COLO668 (cell line): ENCODE measurements around the gene RBM19.
"Not testable (repeated sequence)": the region's sequence is repeated elsewhere in the genome, so short reads cannot be mapped to it uniquely, and the experiment has no call there.

Experiments
- DNase-seq: peaks from one replicate; lab custom pipeline; 2025; ENCODE audit not compliant: unreplicated experiment; lab: John Stamatoyannopoulos, UW

The RBM19 gene

DNA sequence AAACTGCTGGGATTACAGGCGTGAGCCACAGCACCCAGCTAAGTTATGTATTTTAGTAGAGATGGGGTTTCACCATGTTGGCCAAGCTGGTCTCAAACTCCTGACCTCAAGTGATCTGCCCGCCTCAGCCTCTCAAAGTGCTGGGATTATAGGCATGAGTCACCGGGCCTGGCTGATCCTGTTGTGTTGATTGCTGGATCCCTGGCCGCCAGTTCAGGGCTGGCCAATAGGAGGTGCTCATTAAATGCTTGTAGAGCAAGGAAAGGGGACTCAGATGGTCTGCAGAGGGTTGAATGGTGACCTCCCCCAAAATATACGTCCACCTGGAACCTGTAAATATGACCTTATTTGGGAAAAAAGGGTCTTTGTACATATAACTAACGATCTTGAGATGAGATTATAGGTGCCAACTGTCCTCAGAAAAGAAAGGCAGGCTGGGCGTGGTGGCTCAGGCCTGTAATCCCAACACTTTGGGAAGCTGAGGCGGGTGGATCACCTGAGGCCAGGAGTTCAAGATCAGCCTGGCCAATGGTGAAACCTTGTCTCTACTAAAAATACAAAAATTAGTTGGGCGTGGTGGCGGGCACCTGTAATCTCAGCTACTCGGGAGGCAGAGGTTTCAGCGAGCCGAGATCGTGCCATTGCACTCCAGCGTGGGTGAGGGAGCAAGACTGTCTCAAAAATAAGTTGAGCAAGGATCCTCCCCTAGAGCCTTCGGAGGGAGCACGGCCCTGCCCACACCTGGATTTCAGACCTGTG, 156.5 kb downstream of the RBM19 start:
- not testable (repeated sequence) for DNase-seq

DNA sequence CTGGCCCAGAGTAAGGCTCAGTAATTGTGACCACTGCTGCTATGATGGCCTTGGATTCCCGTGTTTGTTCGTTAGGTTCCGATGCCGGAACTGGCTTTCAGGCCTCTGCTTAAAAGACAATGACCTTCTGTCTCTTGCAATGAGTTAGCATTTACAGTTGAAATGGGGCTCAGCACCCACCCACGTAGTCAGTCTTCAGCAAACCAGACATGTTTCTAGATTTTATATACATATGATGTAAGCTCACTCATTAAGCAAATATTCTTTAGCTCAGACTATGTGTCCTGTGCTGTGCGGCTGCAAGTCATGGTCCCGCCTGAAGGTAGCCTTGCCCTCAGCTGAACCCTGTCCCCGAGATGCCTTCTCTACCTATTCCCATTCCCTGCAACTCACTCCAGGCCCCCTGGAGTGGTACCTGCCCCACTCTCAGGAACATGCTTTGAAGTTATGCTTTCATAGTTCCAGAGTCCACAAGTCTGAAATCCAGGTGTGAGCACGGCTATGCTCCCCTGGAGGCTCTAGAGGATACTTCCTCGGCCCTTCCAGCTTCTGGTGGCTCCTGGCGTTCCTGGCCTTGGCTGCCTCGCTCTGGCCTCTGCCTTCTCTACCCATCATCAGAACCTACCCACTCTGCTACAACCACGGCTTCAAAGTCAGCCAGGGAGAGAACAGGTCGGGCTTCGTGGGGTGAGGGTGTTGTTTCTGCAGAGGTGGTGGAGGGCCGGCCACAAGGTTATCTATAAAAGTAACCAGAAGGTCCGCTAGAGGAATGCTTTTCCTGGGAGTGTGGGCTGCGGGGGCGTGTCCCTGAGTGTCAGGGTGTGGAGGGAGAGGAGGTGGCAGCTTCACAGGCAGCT, 157.8 kb downstream of the RBM19 start:
- DNase-seq = no peak

DNA sequence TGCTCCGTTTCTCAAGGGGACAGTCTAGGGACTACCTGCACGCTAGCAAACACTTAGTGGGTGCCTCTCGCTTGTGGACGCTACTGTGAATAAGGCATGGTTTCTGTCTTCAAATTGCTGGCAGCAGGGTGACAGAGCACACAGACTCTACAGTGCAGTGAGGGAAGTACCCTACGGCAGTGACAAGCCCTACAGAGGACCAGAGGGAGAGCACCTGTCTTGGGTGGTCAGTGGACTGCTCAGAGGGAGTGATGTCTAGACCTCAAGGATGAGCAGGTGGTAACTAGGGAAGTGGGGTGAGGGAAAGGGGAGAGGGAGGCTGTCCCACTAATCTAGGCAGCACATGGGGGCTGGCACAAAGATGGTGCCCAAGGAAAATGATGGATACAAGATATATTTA, 160.5 kb downstream of the RBM19 start:
- no peak for DNase-seq

DNA sequence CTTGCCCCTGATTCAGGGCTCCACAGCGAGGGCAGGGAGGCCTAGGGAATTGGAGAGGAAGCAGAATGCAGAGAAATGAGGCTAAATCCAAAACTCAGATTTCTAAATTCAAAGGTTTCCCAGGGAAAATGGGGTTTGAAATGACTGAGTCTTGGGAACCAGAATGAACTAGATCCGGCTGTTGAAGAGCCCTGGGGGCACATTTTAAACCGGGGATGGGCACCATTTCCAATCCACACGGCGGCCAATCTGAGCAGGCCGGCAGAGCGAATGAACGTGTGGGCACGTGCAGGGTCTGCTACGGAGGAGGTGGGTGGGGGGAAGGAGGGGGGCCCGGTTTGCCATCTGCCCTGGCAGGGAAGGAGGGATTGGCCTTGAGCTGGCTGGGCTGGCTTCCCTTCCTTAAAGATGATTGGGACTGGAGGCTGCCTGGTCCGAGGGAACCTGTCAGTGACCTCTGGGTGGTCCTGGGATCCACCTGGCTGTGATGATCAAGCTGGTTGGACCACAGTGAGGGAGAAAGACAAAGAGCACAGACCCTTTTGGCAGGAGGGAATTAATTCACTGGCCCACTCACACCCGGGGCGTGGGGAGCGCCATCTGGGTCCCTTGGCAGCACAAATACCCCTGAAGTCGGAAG, 161.0 kb downstream of the RBM19 start:
- DNase-seq = no peak

- DNase-seq = no peak
These were observed 162.4 kb downstream of the RBM19 start for GRCh38 chr12:113803759-113804140.

DNA sequence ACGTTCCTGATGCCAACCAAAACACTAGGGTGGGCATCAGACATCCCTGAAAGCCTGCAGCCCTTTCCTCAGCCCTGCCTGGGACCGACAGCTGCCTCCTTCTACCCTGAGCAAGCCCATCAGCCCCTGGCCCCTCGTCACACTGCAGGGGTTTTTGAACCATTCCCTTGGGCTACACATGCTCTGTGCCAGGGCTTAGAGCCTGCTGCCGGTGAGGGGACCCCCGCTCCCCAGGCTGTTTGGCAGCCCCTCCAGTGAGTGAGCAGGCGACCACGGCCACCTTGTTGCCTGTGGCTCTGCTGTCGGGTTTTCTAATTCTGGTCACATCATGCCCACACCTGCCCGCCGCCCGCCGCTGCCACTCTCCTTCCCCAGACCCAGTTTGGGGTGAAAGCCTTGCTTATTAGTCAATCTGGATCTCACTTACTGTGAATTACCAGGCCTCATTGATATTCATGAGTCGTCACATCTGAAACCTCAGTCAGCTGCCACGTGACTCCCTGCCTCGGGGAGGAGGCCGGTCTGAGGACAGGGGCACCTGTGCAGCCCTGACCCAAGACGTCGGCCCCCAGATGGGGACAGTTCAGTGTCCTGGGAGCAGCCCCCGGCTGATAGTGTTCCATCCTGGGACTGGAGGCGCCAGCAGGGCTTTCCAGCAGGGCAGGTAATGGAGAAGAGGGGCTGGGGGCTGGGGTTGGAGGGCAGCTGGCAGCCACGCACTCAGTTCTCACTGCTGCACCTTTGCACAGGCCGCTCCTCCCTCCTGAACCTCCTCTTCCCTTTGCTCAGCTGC, 163.0 kb downstream of the RBM19 start:
- DNase-seq = no peak

DNA sequence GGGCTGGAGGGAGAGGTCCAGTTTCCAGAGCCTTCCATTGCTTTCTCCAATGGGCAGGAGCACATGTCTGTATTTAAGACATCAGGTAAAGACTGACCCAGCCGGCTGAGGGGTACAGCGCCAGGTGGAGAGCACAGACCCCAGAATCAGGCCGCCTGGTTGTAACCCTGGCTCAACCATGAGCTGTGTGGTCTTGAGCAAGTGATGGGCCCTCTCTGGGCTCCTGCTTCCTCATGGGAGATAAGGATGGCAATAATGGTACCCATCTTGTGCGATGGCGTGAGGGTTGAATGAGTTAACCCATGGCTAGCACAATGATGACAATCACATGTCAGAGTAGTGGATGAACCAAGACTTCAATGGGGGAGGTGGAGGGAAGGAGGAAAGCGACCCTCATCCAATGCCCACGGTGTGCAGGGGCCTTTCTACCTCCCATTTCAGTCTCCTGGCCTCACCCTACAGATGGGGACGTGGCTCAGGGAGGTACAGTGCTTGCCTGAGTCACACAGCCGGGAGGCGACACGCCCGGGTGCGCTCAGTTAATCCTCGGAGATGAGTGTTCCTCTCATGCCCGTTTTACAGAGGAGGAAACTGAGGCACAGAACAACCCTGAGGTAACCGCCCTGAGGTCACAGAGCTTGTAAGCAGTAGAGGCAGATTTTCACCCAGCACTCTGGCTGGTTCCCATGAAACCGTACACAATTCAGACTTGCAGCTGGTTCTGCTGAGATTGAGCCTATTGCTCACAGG, 163.9 kb downstream of the RBM19 start:
- DNase-seq = no peak

DNA sequence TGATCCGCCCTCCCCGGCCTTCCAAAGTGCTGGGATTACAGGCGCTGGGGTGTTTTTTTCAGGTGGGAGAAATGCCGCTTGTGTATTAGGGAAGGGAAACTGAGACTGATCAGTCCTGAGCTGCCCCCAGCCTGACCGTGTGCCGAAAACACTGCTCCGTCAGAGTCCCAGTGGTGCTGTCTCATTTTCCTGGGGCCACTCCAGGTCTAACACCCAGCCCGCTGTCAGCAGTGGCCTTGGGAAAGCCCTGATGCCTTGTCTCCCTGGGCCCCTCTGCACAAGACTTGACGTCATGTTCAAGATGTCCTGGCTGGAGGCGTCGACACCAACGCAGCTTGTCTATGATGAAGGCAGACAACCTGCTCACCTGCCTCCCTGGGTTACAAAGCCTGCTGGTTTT, 165.9 kb downstream of the RBM19 start:
- no peak for DNase-seq

GRCh38 chr12:113798552-113798951, 167.6 kb downstream of the RBM19 start:
- DNase-seq = no peak

GRCh38 chr12:113797535-113797868, 168.6 kb downstream of the RBM19 start:
- no peak for DNase-seq

- DNase-seq = no peak
These were observed 169.1 kb downstream of the RBM19 start for GRCh38 chr12:113796852-113797534.

DNA sequence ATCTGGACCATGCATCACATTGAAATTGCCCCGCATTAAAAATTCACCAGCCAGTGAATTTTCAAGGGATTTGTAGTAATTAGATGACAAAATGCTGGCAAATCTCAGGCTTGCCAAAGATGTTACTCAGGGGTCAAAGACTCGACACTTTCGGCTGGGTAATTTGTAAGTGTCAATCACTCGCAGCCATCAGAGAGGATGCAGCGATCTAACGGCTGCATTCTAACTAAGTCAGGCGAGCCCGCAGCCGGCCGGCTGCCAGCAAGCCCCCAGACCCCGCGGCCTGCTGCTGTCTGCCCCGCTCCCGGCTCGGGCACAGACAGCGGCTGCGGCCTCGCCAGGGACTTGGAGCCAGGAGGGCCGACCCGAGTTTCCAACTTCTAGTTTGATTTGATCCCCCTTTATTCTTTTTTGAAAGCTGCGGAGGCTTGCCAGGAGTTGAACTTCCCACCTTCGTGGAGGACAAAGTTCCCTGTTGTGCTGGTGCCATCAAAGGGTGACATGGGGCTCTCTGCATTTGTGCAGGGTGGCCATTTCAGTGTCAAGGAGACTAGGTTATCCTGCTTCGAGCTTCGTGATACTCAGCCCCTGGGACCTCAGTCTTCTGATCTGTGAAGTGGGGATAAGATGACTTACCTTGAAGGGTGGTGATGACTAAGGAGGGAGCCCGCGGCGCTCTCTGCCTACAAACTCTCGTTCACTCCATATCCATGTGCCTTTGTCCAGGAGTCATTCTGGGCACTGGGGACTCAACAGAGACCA, 169.9 kb downstream of the RBM19 start:
- no peak for DNase-seq

DNA sequence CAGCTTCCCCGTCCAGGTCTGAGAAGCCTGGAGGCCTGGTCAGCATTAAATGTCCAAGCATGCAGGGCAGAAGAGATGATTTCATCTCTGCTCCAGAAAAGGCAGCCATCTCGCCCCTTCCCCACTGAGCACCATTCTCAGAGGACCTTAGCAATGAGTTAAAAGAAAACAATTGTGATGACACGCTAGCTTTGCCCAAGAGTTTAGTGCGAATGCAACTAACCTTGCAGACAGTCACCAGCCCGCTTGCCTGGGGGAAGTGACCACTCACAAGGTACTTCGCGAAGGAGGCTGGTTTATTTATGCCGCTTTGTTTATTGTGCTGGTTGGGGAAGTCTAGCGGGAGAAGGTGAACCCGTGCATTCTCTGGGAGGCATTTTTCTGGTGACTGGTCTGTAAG, 170.7 kb downstream of the RBM19 start:
- DNase-seq = no peak

- DNase-seq = no peak
These were observed 171.4 kb downstream of the RBM19 start for GRCh38 chr12:113794774-113795173.

DNA sequence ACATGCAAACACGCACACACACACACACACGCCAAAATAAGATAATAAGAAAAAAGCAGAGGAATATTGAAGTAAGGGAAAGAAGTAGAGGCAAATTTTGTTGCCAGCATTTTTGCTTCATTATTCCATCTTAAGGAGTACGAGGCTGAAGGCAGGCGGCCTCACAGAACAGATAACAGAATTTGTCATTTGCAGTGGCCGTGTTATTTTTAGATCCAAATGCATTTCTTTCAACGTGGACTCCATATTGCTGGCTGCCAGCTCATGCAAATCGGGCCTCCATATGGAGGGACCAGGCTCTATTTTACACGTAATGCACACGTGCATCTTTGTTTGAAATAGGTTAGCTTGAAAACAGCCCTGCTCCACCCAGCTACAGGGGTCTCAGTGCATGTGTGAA, 172.9 kb downstream of the RBM19 start:
- no peak for DNase-seq

GRCh38 chr12:113792450-113792849, 173.7 kb downstream of the RBM19 start:
- DNase-seq = no peak

DNA sequence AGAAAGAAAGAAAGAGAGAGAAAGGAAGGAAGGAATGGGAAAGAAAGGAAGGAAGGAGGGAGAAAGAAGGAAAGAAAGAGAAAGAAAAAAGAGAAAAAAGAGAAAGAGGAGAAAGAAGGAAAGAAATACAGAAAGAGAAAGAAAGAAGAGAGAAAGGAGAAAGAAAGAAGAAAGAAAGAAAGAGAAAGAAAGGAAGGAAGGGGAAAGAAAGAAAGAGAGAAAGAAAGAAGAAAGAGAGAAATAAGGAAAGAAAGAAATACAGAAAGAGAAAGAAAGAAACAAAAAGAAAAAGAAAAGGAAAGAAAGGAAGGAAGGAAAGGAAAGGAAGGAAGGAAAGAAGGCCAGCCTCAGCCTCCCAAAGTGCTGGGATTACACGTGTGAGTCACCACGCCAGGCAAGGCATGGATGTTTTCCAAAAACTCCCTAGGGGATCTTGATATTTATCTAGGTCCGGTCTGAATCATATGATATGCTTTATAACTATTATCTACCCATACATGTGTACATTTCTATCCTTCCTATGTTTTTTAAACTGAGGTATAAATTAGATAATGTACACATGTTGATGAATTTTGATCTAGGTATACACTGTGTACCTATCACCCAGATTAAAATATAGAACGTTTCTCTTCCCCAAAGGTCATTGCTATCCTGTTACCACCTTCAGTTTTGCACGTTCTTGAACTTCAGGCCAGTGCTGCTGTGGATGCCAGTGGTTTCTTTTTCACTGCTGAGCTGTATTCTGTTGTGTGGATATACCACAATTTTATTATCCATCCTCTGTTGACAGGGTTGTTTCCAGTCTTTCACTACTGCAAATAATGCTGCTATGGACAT, 177.9 kb downstream of the RBM19 start:
- no peak for DNase-seq

- DNase-seq = no peak
These were observed 180.0 kb downstream of the RBM19 start for GRCh38 chr12:113786107-113786506.
